Daoy (cell line): ENCODE results near the gene DMRTC1B. TPM values are rescaled to one million over a fixed set of nuclear protein-coding genes. Genes with fewer than 3 reads are reported as not detected.
"Not testable (repeated sequence)": the region's sequence is repeated elsewhere in the genome, so short reads cannot be mapped to it uniquely, and the experiment has no call there.

ENCODE experiments used
- DNase-seq: peaks from one replicate; pipeline ENCODE4 v3.0.0-alpha.2; 2015; ENCODE audit warnings: low read depth
- total RNA-seq: library from RNA; depleted of rRNA; stranded (reverse); fragments of >200 nt; shearing (Covaris generic); gene quantifications from 2 replicates; pipeline ENCODE4 v1.2.3, GENCODE V29; 2014; rRNA removed

The DMRTC1B gene
- not detected in 2 replicates for total RNA-seq

- not testable (repeated sequence) for DNase-seq
These were observed at the start of gene DMRTC1B for GRCh38 chrX:72776653-72777466. Gene DMRTC1B (plus strand): TSS chrX:72776890. CDS start chrX:72845136, 68,246 bp downstream.

GRCh38 chrX:72727846-72728245 is 48.8 kb upstream of the DMRTC1B start:
- DNase-seq: no peak

- not testable (repeated sequence) for DNase-seq
These were observed 43.1 kb upstream of the DMRTC1B start for GRCh38 chrX:72733636-72734035.

GRCh38 chrX:72735561-72735960 is 41.1 kb upstream of the DMRTC1B start:
- no peak for DNase-seq

- not testable (repeated sequence) for DNase-seq
These were observed 31.1 kb upstream of the DMRTC1B start for GRCh38 chrX:72745546-72745945.

GRCh38 chrX:72748545-72748944 is 28.1 kb upstream of the DMRTC1B start:
- DNase-seq: not testable (repeated sequence)

GRCh38 chrX:72760454-72760853 is 16.2 kb upstream of the DMRTC1B start:
- not testable (repeated sequence) for DNase-seq

- not testable (repeated sequence) for DNase-seq
These were observed 739 bp downstream of the DMRTC1B start for GRCh38 chrX:72777467-72777790.

- not testable (repeated sequence) for DNase-seq
These were observed 1.5 kb downstream of the DMRTC1B start for GRCh38 chrX:72778146-72778545.

- DNase-seq: not testable (repeated sequence)
These were observed 5.9 kb downstream of the DMRTC1B start, which contains the start of gene FAM236B for GRCh38 chrX:72782560-72782959. Gene FAM236B (minus strand): TSS chrX:72782660. CDS start chrX:72782560, 100 bp downstream.

GRCh38 chrX:72783365-72783936 is 6.8 kb downstream of the DMRTC1B start:
- not testable (repeated sequence) for DNase-seq

GRCh38 chrX:72783964-72784363 is 7.3 kb downstream of the DMRTC1B start:
- DNase-seq: not testable (repeated sequence)

GRCh38 chrX:72788142-72788541 is 11.5 kb downstream of the DMRTC1B start:
- DNase-seq: not testable (repeated sequence)

- DNase-seq: not testable (repeated sequence)
These were observed 13.7 kb downstream of the DMRTC1B start for GRCh38 chrX:72790390-72790789.

- not testable (repeated sequence) for DNase-seq
These were observed 31.4 kb downstream of the DMRTC1B start, which contains the start of gene FAM236D for GRCh38 chrX:72808110-72808509. Gene FAM236D (minus strand): TSS chrX:72808210. CDS start chrX:72808110, 100 bp downstream.

- DNase-seq: not testable (repeated sequence)
These were observed 54.0 kb downstream of the DMRTC1B start for GRCh38 chrX:72830701-72831100.

GRCh38 chrX:72837532-72837931 is 60.8 kb downstream of the DMRTC1B start:
- DNase-seq: not testable (repeated sequence)

GRCh38 chrX:72882898-72883297 is 106.2 kb downstream of the DMRTC1B start:
- DNase-seq: not testable (repeated sequence)

GRCh38 chrX:72889740-72890139 is 113.0 kb downstream of the DMRTC1B start:
- not testable (repeated sequence) for DNase-seq
